HG03103 (cell line): ENCODE measurements around the gene HS3ST2.
"Not testable (repeated sequence)": the region's sequence is repeated elsewhere in the genome, so short reads cannot be mapped to it uniquely, and the experiment has no call there.

Source experiments
- ATAC-seq: cut with Tn5 transposase; IDR thresholded peaks from one replicate; pipeline ENCODE4 v1.9.1; 2021; ENCODE audit warnings: low read depth; ENCODE audit not compliant: unreplicated experiment

The HS3ST2 gene

DNA sequence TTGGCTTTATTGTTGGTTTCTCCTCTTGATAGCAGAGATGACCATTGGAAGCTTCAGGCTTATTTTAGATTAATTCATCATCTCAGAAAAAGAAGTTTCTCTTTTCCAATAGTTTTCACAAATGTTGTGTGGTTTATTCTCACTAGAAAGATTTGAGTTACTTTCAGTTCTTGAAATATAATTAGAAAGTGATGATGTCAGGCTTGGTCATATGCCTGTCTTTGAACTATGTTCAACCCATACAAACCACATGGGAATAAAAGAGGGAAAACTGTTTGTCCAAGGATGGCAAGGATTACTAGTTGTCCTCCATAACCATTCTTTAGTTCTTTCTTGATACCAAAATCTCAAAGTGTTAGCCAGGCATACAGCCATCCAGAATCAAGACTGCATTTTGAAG, 3.7 kb upstream of the HS3ST2 start:
- no peak for ATAC-seq

GRCh38 chr16:22813223-22813947, 577 bp upstream of the HS3ST2 start:
- no peak for ATAC-seq

DNA sequence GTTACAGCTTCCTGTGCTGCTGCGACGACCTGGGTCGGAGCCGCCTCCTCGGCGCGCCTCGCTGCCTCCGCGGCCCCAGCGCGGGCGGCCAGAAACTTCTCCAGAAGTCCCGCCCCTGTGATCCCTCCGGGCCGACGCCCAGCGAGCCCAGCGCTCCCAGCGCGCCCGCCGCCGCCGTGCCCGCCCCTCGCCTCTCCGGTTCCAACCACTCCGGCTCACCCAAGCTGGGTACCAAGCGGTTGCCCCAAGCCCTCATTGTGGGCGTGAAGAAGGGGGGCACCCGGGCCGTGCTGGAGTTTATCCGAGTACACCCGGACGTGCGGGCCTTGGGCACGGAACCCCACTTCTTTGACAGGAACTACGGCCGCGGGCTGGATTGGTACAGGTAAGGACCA, 746 bp downstream of the HS3ST2 start:
- no peak for ATAC-seq

DNA sequence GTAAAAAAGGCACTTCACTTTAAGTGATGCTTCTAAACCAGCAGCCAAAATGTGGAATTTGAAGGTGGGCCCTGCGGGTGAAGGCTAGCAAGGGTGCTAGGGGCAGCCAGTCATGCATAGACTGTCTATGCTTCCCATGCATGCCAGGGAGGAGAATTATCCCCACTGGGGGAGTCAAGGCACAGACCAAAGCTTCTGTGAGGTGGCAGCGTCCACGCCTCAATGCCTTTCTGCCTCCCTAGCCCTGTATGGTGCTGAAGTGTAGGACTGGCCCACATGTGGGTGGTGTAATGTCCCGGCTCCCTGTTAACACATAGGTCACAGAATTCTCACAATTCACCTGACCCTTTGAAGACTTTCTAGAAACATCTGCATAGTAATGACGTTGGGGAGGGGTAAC, 1.9 kb downstream of the HS3ST2 start:
- ATAC-seq, result no peak

DNA sequence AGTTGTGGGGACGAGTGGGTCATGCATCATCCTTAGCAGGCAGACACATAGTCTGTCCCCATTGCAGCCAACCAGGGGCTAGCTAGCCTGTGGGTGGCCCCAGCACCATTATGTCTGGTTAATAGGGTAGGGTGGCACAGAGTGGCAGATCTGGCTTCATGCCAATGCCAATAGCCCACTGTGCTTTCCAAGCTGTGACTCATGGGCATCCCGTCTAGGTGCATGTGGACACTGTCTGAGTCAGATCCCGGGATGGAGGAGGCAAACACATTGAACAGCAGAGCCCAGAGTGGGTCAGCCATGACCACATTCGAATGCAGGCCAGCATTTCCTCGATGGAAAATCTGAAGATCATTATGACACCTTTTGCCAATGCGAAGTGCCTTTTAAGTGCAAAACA, 2.5 kb downstream of the HS3ST2 start:
- no peak for ATAC-seq

GRCh38 chr16:22818736-22819135, 4.8 kb downstream of the HS3ST2 start:
- ATAC-seq, result not testable (repeated sequence)

- ATAC-seq, result no peak
Measured at GRCh38 chr16:22838681-22839080, 24.7 kb downstream of the HS3ST2 start.

DNA sequence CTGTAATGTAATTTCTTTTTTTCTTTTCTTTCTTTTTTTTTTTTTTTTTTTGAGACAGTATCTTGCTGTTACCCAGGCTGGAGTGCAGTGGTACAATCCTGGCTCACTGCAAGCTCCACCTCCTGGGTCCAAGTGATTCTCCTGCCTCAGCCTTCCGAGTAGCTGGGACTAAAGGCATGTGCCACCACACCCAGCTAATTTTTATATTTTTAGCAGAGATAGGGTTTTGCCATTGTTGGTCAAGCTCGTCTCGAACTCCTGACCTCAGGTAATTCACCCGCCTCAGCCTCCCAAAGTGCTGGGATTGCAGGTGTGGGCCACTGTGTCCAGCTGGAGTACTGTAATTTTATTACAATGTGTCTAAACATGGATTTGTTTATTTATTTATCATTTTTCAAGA, 28.1 kb downstream of the HS3ST2 start:
- not testable (repeated sequence) for ATAC-seq

DNA sequence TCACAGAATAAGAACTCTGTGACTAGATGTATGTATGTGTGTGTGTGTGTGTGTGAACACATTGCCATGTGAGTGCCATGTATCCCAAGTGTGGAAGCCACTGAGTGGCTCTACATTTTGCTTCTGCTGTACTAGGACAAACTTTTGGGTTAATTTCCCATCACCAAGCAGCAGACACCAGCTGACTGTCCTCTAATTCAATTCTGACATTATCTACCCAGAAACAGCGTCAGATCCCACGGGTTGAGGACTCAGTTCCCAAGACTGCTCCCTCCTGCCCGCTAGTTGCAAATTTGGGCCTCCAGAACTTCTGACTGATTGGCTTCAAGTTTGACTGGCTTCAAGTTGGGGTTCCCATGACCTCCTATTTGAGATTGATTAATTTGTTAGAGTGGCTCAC, 29.2 kb downstream of the HS3ST2 start:
- ATAC-seq, result no peak

GRCh38 chr16:22843856-22844255, 29.9 kb downstream of the HS3ST2 start:
- no peak for ATAC-seq

DNA sequence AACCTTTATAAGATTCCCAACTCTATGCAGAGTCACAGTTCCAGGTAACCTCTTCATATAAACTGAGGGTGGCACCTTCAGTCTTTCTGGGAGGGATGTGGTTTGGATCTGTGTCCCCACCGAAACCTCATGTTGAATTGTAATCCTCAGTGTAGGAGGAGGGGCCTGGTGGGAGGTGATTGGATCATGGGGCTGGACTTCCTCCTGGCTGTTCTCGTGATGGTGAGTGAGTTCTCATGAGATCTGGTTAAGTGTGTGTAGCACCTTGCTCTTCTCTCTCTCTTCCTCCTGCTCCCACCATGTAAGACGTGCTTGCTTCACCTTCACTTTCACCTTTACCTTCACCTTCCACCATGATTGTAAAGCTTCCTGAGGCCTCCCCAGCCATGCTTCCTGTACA, 30.5 kb downstream of the HS3ST2 start:
- ATAC-seq, result no peak

DNA sequence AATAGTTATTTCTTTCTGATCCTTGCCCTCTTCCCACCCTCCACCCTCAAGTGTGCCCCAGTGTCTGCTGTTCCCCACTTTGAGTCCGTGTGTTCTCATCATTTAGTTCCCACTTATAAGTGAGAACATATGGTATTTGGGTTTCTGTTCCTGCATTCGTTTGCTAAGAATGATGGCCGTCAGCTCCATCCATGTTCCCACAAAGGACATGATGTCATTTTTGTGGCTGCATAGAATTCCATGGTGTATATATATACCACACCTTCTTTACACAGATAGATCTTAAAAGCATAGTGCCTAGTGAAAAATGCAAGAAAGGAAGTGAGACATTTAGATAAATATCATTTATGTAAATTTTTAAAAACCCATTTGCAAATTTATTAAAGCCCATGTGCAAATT, 33.1 kb downstream of the HS3ST2 start:
- ATAC-seq, result no peak

DNA sequence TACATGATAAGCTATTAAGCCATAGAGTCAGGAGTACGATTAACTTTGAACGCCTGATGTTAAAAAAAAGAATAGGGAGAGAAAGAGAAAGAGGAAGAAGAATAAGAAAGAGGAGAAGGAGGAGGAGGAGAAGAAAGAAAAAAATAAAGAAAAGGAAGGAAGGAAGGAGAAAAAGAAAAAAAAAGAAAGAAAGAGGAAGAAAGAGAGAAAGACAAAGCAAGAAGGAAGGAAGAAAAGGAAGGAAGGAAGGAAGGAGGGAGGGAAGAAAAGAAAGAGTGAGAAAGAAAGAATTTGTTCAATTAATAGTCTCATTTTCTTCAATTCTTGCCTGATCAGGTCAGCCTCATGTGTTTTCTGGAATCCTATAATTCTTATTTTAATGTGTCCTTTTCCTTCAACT, 33.7 kb downstream of the HS3ST2 start:
- ATAC-seq, result no peak

DNA sequence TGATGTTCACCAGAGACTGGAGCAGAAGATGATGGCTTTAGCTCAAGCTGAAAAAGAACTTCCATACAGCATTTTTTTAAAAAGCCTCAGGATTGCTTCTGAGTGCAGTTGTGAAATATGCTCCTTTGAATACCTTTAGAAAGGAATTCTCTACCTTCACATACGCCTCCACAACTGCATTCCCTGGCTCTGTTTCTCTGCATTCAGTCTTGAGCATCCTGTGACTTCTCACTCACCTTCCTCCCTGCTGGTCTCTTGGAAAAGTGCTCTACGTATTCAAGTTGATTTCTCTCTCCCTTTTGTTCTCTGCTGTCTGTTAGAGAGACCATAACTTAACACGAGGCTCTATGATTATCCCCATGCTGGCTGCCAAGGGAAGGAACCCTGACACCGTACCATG, 34.5 kb downstream of the HS3ST2 start:
- ATAC-seq, result no peak

DNA sequence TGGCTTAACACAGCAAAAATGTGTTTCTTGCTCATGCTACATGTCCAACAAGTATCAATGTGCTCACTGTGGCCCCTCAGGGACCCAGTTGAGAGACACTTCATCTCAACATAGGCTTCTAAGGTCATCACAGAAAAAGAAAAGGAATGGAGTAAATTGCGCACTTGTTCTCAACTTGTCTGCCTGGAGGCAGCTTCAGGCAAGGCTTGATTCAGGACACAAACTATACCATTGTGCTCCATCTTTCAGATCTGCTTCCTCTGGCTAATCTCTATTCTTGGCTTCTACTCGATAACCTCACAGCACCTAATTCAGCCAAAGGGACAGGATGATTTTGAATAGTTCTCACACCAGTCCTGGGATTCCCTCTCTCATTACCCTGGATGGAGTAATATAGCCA, 35.6 kb downstream of the HS3ST2 start:
- no peak for ATAC-seq

DNA sequence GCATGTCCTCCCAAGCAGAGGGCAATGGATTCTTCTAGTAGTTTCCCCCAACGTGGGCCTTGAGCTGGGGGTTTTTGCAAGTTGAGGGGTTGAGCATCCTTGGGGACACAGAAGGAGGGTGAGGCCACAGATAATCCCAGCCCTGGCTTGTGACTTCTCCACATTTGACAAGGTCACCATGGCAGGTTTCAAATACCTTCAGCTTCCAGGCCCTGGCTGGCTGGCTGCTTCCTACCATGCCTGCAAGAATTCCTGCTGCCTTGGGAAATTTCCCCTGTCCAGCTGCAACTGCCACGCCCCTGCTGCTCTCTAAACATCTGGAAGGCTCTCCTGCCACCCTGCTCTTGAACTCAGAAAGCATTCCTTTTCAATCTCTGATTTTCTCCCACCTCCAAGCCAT, 41.3 kb downstream of the HS3ST2 start:
- no peak for ATAC-seq

DNA sequence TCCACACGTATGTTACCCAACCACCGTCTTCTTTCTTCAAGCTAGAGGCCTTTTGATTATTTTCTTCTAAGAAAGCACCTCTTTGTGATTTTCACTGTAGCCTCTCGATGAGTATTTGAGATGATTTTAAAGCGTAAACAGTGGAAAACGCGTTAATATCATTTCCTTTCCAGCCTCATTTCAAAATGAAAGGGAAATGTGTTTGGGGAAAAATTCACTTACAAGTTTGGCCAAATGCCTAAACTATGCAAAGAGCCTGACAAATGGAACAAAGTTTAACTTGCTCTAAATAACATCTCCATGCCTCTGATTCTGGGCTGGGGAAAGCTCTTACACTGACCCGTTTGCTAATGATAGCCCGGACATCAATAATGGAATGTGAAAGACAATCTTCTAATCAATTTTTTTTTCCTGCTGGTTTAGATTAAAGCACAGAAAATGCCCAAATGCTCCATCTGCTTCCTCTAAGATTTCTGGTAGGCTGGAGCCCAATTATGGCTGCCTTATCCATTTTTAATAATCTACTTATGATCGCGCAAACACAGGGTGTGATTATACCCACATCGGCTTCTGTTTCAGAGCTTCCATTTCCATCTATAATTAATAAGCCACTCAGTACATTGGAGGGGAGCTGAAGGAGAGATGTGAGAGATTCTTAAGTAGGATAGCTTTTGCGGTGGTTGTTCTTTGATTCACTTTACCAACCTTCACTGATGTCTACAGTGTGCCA, 43.5 kb downstream of the HS3ST2 start:
- ATAC-seq, result no peak

- no peak for ATAC-seq
Measured at GRCh38 chr16:22859925-22860324, 46.0 kb downstream of the HS3ST2 start.

GRCh38 chr16:22861580-22861979, 47.6 kb downstream of the HS3ST2 start:
- no peak for ATAC-seq

DNA sequence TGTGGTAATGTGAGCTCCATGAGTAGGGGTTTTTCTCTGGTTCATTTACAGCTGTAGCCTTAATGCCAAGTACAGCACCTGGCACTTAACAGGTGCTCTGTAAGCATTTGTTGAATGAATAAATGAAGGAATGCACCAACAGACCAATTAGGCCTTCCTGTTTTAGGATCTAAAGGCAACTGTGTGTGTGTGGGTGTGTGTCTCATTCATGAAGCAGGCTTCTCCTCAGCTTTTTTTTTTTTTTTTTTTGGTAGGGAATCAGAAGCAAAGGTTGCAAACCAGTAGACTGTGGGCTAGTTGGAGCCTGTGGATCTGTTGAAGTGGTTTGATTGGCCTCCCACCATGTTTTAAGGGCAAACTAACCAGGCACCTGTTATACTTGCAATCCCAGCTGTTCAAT, 48.1 kb downstream of the HS3ST2 start:
- no peak for ATAC-seq

DNA sequence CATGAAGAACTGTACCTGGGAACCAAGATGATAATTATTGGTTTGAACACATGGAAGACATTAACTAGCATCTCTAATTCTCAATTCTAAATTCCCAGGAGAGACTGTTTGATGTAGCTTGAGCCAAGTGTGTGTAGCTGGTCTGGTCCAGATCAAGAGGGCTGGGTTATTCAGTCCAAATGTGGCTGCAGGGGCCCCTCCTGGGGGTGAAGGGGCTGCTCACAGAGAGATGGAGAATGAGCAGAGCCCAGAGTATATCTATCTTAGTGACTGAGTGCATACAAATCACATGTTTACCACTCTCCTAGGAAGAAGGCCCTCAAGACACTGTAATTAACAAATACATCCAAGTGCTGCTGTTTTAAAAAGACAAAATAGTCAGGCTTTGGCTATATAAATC, 50.4 kb downstream of the HS3ST2 start:
- ATAC-seq, result no peak

DNA sequence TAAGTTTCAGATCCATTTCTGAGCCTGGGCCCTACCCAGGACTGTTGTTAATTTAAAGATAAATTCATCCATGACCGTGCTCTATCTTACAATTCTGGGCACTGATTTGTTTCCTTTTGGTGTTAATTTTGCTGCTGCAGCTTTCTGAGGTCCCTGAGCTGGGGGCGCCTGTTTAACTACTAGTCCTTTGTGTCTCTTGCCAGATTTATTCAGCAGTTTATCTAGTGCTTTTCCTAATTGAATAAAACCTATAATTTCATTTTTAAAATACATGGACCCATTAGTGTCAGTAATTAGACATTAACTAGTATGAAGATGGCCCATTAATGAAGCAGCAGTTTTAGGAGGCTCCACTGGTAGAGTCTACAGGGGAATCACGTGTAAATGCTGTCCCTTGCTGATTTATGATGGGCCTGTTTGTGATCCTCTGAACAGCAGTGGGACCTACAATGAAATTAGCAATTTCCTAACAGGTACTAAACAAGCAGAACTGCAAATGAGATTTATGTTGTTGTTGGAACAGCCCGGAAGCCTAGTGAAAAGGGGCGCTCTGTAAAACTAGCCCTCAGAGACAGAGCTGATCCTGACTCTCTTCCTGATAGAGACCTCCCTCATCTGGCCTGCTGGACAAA, 54.7 kb downstream of the HS3ST2 start:
- no peak for ATAC-seq
